Small intestine (tissue), 7 donors: ENCODE results near the gene FBXO42. TPM values are rescaled to one million over a fixed set of nuclear protein-coding genes. Genes with fewer than 3 reads are reported as not detected.

Source experiments
- DNase-seq, 2 donors: peaks; one replicate each; pipeline versions ENCODE4 v3.0.0 to v3.0.0-alpha.2; 2013
- FAIRE-seq: peaks from 2 replicates; lab custom pipeline; 2012; peaks lifted over from hg19 to GRCh38; lab: Jason Lieb, UNC
- H3K27ac ChIP-seq, 3 donors: one replicate each; pipeline ENCODE4 v1.5.1; 2013; ENCODE audit warnings: low read length in 2 of 3, mild to moderate bottlenecking in 2 of 3, control low read depth in 1 of 3, inconsistent platforms in 1 of 3, low read depth in 1 of 3, moderate library complexity in 1 of 3
- H3K27me3 ChIP-seq, 3 donors: one replicate each; pipeline ENCODE4 v1.6.1; 2013; ENCODE audit warnings: low read length in 3 of 3, inconsistent platforms in 1 of 3; ENCODE audit not compliant: control insufficient read depth in 3 of 3, insufficient read depth in 3 of 3
- H3K36me3 ChIP-seq, 3 donors: one replicate each; pipeline ENCODE4 v1.6.1; 2013; ENCODE audit warnings: low read length in 3 of 3, inconsistent platforms in 1 of 3, low read depth in 1 of 3, mild to moderate bottlenecking in 1 of 3, moderate library complexity in 1 of 3; ENCODE audit not compliant: control insufficient read depth in 3 of 3, insufficient read depth in 2 of 3
- H3K4me1 ChIP-seq, 3 donors: one replicate each; pipeline ENCODE4 v1.6.1; 2013; ENCODE audit warnings: low read length in 2 of 3, inconsistent platforms in 1 of 3, low read depth in 1 of 3, mild to moderate bottlenecking in 1 of 3, moderate library complexity in 1 of 3; ENCODE audit not compliant: control insufficient read depth in 3 of 3, insufficient read depth in 2 of 3
- H3K4me3 ChIP-seq, 3 donors: one replicate each; pipeline ENCODE4 v1.5.1; 2013; ENCODE audit warnings: low read length in 3 of 3, control low read depth in 1 of 3, inconsistent platforms in 1 of 3, low read depth in 1 of 3, mild to moderate bottlenecking in 1 of 3, moderate library complexity in 1 of 3
- H3K9me3 ChIP-seq, 2 donors: one replicate each; pipeline ENCODE4 v1.6.1; 2013; ENCODE audit warnings: low read depth in 1 of 2, low read length in 1 of 2; ENCODE audit not compliant: control insufficient read depth in 2 of 2, insufficient read depth in 1 of 2
- WGBS, 3 donors: extraction: QIAGEN DNeasy Blood & Tissue Kit; methylation state at CpG; one replicate each; pipeline ENCODE4 v1.1.7; 2013; 5-methylcytosine and 5-hydroxymethylcytosine counted together
- polyA plus RNA-seq, 4 donors: library from polyadenylated mRNA; stranded (reverse) in 3 of 4; unstranded in 1 of 4; fragments of 200-250 nt in 3 of 4; fragments of 120-200 nt in 1 of 4; gene quantifications; one replicate each; pipeline versions ENCODE4 v1.2.1 to v1.2.3, GENCODE V29; 2013
- donor health status: healthy with polysubstance abuse.
- donor health status: control.
- donor health status: control.
- donor health status: Bipolar disorder and iron deficiency.
- donor health status: healthy.

Gene FBXO42
- polyA plus RNA-seq, 4 donors, result 10.0 to 14.5 (median 12.2) TPM

GRCh38 chr1:16302709-16303627, 49.3 kb downstream of the FBXO42 start:
- 95 to 97% (median 95%) methylated on average over 12 of the region's 12 CpGs for WGBS, 3 donors
- Histone ChIP-seq H3K4me1 (no peaks in the 10 kb centered on the region), H3K9me3 (peaks cover 0 to 1% of the 10 kb centered on the region in 2 donors), H3K27ac (no peak overlapping the region), H3K36me3 (peaks cover 5 to 61% (median 6%) of the 10 kb centered on the region in 3 donors), H3K27me3 (no peaks in the 10 kb centered on the region), H3K4me3 (no peak overlapping the region)
- FAIRE-seq (no peak), DNase-seq (no peak)

- Histone ChIP-seq H3K4me1 (no peaks in the 10 kb centered on the region), H3K27me3 (no peaks in the 10 kb centered on the region), H3K27ac (no peak overlapping the region), H3K4me3 (no peak overlapping the region), H3K9me3 (no peaks in the 10 kb centered on the region), H3K36me3 (peaks cover 2 to 54% (median 5%) of the 10 kb centered on the region in 3 donors)
- DNase-seq (no peak), FAIRE-seq (no peak)
- 80 to 90% (median 89%) methylated on average over 3 of the region's 3 CpGs for WGBS, 3 donors
Observed at GRCh38 chr1:16300436-16300835, 51.8 kb downstream of the FBXO42 start.

- H3K27me3 ChIP-seq, result no peaks in the 10 kb centered on the region
- H3K9me3 ChIP-seq, result no peaks in the 10 kb centered on the region
- FAIRE-seq (no peak), DNase-seq (peak in 1 of 2 donors; percentile 36)
- no peak overlapping the region for H3K27ac ChIP-seq
- 77 to 82% (median 82%) methylated on average over 12 of the region's 12 CpGs for WGBS, 3 donors
- no peaks in the 10 kb centered on the region for H3K4me1 ChIP-seq
- peaks cover 0 to 40% (median 5%) of the 10 kb centered on the region in 3 donors for H3K36me3 ChIP-seq
- H3K4me3 ChIP-seq, result no peak overlapping the region
Observed at GRCh38 chr1:16298653-16299052, 53.6 kb downstream of the FBXO42 start.

GRCh38 chr1:16296643-16297042, 55.6 kb downstream of the FBXO42 start:
- no peak overlapping the region for H3K4me3 ChIP-seq
- no peaks in the 10 kb centered on the region for H3K4me1 ChIP-seq
- H3K27me3 ChIP-seq, result no peaks in the 10 kb centered on the region
- no peak for FAIRE-seq
- H3K36me3 ChIP-seq, result peaks cover 3 to 37% (median 5%) of the 10 kb centered on the region in 3 donors
- no peak for DNase-seq
- H3K9me3 ChIP-seq, result no peaks in the 10 kb centered on the region
- WGBS, 3 donors, result 73 to 94% (median 84%) methylated on average over 2 to 4 of the region's 4 CpGs
- H3K27ac ChIP-seq, result no peak overlapping the region

- H3K9me3 ChIP-seq, result no peaks in the 10 kb centered on the region
- 69 to 77% (median 72%) methylated on average over 3 of the region's 3 CpGs for WGBS, 3 donors
- DNase-seq, result peak in 1 of 2 donors; percentile 31
- H3K4me1 ChIP-seq, result no peaks in the 10 kb centered on the region
- peaks cover 3 to 28% (median 5%) of the 10 kb centered on the region in 3 donors for H3K36me3 ChIP-seq
- H3K4me3 ChIP-seq, result no peak overlapping the region
- H3K27ac ChIP-seq, result peak overlapping the region in 1 of 3 donors; percentile 46
- FAIRE-seq, result no peak
- no peaks in the 10 kb centered on the region for H3K27me3 ChIP-seq
Observed at GRCh38 chr1:16294219-16295212, 57.8 kb downstream of the FBXO42 start.

DNA sequence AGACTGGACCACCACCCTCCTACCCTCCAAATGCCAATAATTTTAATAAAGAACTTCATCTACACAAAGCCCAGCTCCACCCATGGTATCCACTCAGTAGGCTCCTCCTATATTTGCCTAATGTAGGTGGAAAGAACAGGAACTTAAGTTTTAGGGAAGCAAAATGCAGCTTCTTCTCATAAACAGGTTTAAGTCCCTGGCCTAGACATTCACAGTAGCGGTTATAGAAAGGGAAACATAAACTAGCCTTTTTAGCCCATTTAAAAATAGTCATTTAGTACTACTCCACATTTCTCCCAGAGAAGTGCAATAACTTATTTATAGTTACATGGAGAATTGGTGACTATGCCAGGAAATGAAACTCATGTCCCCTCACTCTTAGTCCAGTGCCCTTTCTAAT, 58.7 kb downstream of the FBXO42 start:
- Histone ChIP-seq H3K9me3 (no peaks in the 10 kb centered on the region), H3K27ac (peak overlapping the region in 1 of 3 donors; percentile 50), H3K4me3 (no peak overlapping the region), H3K4me1 (no peaks in the 10 kb centered on the region), H3K36me3 (peaks cover 3 to 34% (median 5%) of the 10 kb centered on the region in 3 donors), H3K27me3 (no peaks in the 10 kb centered on the region)
- FAIRE-seq, result no peak
- no peak for DNase-seq
- WGBS, 3 donors, result 82 to 93% (median 90%) methylated on average over 1 of the region's 1 CpG

DNA sequence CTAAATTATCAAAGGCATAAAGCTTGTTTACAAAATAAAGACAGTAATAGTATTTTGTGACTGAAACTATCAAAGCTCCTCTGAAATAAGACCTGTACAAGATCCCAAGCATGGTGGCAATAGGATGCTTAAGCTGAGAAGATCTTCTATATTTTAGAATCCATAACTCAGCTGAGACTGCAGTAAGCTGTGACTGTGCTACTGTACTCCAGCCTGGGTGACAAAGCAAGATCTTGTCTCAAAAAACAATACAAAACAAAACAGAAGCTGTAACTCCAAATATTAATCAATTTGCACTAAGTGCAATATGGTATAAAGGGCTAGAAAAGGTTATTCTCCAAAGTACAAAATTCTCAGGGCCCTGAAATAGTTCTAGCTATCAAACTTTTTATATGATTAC, 59.5 kb downstream of the FBXO42 start:
- no peaks in the 10 kb centered on the region for H3K4me1 ChIP-seq
- no peak overlapping the region for H3K4me3 ChIP-seq
- H3K27me3 ChIP-seq, result no peaks in the 10 kb centered on the region
- H3K9me3 ChIP-seq, result no peaks in the 10 kb centered on the region
- no peak for DNase-seq
- H3K36me3 ChIP-seq, result peaks cover 3 to 36% (median 5%) of the 10 kb centered on the region in 3 donors
- FAIRE-seq, result no peak
- H3K27ac ChIP-seq, result no peak overlapping the region

GRCh38 chr1:16289959-16290358, 62.3 kb downstream of the FBXO42 start:
- FAIRE-seq (no peak), DNase-seq (no peak)
- Histone ChIP-seq H3K27me3 (no peaks in the 10 kb centered on the region), H3K27ac (no peak overlapping the region), H3K4me3 (no peak overlapping the region), H3K4me1 (no peaks in the 10 kb centered on the region), H3K36me3 (peaks cover 3 to 42% (median 5%) of the 10 kb centered on the region in 3 donors), H3K9me3 (no peaks in the 10 kb centered on the region)
- 96 to 100% (median 99%) methylated on average over 3 of the region's 3 CpGs for WGBS, 3 donors
